Inflammatory macrophage (primary cell): ENCODE data around the gene CENPF.
"Not testable (repeated sequence)": the region's sequence is repeated elsewhere in the genome, so short reads cannot be mapped to it uniquely, and the experiment has no call there.

ENCODE experiments used
- DNase-seq, 2 donors: peaks; one replicate each; pipeline ENCODE4 v3.0.0-alpha.2; 2020 to 2022
- total RNA-seq, 18 experiments: gene quantifications; one replicate each; lab custom pipeline; 2026; ENCODE audit warnings: mixed read lengths in 6 of 18, inconsistent platforms in 2 of 18; lab: John Stamatoyannopoulos, UW

Gene CENPF, protein sequence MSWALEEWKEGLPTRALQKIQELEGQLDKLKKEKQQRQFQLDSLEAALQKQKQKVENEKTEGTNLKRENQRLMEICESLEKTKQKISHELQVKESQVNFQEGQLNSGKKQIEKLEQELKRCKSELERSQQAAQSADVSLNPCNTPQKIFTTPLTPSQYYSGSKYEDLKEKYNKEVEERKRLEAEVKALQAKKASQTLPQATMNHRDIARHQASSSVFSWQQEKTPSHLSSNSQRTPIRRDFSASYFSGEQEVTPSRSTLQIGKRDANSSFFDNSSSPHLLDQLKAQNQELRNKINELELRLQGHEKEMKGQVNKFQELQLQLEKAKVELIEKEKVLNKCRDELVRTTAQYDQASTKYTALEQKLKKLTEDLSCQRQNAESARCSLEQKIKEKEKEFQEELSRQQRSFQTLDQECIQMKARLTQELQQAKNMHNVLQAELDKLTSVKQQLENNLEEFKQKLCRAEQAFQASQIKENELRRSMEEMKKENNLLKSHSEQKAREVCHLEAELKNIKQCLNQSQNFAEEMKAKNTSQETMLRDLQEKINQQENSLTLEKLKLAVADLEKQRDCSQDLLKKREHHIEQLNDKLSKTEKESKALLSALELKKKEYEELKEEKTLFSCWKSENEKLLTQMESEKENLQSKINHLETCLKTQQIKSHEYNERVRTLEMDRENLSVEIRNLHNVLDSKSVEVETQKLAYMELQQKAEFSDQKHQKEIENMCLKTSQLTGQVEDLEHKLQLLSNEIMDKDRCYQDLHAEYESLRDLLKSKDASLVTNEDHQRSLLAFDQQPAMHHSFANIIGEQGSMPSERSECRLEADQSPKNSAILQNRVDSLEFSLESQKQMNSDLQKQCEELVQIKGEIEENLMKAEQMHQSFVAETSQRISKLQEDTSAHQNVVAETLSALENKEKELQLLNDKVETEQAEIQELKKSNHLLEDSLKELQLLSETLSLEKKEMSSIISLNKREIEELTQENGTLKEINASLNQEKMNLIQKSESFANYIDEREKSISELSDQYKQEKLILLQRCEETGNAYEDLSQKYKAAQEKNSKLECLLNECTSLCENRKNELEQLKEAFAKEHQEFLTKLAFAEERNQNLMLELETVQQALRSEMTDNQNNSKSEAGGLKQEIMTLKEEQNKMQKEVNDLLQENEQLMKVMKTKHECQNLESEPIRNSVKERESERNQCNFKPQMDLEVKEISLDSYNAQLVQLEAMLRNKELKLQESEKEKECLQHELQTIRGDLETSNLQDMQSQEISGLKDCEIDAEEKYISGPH (N-terminal part only)
- total RNA-seq, result 15.4 to 205 (median 72.6) reads per million in 18 experiments

DNA sequence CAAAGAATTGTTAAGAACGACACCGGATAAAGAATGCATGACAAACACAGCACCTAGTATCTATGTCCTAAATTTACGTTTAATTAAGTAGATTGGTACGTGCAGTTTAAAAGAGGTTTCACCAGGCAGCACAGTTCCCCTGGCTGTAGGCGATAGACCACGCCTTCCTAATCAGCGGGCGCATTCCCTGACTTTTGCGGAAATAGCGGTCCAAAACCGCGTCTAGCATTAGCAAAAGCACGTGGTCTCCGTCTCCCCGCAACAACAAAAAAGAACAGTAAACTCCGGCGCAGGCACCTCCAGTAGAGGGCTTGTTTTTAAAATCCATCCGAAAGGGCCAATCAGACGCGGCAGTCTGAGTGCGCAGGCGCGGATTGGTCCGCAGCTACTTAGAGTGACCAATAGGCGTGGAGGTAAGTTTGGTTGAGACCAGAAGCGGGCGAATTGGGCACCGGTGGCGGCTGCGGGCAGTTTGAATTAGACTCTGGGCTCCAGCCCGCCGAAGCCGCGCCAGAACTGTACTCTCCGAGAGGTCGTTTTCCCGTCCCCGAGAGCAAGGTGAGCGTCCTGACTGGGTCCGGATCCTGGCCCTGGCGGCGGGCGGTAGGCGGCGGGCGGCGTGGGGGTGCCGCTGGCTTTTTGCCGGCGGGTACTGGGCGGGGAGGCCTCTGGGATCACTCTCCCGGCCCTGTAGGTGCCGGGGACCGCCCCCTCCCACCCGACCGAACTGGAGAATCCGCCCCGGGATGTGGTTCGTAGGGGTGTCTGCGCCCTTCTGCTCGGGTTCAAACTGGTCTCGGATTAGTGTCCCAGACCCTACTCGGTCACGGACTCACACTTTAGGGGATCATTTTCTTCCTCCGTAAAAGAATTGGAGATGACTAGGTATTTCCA is at the start of gene CENPF:
Gene CENPF, plus strand, starts transcription at position 432 of the 894 bp plus-strand sequence. CDS start 10,560 bp downstream, outside the sequence.
- peak; percentile 98 to 99 for DNase-seq

DNA sequence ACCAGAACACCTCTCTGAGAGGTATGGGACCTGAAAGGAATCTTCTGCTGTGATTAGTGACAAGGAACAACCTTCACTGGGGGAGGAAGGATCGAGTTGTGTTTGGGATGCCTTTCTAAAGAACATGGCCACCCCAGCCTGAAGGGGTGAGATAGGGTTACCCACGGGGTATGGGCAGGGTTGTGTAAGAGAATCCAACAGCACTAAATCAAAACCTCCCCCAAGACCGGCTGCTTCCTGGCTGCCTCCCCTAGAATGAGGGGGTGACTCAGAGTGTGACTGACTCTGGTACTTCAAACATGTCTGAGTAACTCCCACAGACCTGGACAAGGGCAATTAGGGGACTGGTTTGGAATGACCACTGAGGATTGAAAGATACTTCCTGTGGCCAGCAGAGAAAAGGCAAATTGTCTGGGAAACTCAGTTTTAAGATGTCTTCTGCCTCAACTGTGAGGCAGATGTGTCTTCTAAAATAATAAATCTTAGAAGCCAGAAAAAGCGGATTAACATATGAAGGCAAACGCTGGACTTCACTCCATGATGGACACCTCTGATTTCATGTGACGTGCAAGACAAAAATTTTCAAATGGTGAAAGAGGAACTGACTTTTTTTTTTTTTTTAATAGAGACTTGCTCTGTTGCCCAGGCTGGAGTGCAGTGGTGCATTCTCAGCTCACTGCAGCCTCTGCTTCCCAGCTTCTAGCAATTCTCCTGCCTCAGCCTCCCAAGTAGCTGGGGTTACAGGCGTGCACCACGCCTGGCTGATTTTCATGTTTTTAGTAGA is 44.9 kb upstream of the CENPF start:
- DNase-seq, result no peak

DNA sequence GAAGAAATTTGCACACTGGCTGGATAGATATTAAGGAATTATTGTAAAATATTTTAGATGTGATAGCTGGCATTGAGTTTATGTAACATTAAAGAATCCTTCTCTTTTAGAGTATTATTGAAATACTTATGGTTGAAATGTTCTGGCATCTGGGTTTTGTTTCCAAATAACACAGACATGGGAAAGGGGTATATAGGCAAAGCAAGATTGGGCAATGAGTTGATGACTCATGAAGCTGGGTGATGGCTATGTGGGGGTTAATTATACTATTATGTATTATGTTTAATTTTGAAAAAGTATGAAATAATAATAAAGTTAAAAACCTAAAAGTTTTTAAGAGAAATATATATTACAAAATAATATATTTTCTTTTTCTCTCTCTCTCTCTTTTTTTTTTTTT is 39.1 kb upstream of the CENPF start:
- no peak for DNase-seq

DNA sequence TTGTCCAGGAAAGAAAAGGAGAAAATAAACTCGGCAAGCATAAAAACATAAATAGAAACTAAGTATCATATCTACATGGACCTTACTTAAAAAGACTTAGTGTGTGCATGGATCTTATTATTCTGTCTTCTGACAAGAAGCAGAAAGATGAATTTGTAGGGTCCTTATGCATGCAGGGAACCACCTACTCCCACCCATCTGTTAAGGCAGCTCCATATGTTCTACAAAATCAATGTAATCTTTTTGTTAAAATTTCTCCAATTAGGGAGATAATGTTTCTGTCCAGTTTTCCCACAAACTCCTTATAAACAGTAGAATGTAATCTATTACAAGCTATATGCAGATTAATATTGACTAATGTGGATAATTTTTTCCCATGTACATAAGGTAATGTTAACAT is 37.7 kb upstream of the CENPF start:
- DNase-seq, result no peak

DNA sequence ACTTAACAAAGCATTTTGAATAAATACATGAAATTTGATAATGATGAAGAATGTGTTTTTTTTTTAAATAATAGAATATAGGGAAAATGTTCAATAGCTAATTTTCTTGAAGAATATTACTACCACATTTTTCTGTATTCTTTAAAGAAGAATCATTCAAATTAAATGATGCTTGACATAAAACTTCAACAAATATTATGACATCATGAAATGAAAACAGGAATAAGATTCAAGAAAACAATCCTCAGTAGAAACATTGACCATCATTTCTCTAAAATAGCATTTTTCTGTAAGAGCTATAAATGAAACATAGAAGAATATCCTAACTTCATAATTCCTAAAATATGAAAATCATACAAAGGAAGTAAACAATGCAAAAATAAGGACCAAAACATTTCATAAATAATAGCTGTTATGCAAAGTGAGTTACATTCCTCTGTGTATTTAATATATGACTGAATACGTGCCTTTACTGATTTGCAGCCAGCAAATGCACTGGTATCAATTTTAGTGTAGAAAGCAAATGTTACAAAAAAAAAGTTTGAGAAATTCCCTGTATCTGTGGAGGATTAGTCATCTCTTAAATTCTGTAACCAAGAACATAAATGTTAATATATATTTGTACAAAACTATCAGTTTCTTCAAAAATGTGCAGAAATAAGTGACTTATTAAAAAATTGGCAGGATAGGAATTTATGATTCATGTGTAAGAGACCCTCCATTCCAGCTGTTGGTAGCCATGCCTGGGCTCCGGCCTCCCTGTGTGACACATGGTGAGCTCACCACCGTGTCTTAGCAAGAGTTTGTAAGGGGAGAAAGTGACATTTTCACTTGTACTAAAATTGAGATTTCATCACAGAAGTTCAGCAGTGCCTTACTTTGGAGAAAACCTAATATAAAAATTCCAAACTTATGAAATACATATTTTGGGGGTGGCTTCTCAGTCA is 36.6 kb upstream of the CENPF start:
- no peak for DNase-seq

DNA sequence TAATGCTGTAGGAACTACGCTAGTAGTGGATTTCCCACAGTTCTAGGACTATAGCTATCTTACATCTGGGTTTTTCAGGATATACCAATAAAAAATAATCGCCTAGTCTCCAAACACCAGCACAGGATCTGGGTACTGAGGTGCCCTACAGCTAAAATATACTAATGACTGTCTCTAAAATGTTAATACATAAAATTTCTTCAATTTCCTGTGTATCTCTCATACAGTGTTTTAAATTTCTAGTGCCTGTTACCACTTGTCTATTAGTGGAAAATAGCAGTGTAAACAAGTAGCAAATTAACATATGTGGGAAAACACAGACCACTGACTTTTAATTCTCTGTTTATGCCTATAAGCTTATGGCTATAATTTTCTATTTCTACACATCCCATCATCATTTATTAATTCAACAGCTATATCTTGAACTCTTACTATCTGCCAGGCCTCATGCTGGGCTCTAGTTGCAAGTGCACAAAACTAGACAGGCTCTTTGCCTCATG is 35.5 kb upstream of the CENPF start:
- DNase-seq, result no peak

DNA sequence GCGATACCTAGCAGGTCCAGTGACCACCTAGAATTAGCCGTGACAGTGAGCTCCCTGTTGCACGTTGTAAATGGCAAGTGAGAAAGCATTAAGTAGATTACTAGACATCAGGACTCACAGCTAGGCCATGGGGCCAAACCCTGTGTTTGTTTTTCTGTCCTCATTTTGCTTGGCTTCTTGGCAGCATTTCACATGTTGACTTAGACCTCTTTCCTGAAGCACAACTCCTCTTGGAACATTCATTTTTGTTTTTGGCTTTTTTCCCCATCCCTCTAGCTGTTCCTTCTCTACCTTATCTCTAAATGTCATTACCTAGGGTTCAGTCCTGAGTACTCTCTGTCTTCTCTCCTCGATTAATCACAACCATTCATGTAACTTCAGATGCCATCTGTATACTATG is 34.7 kb upstream of the CENPF start:
- DNase-seq, result no peak

DNA sequence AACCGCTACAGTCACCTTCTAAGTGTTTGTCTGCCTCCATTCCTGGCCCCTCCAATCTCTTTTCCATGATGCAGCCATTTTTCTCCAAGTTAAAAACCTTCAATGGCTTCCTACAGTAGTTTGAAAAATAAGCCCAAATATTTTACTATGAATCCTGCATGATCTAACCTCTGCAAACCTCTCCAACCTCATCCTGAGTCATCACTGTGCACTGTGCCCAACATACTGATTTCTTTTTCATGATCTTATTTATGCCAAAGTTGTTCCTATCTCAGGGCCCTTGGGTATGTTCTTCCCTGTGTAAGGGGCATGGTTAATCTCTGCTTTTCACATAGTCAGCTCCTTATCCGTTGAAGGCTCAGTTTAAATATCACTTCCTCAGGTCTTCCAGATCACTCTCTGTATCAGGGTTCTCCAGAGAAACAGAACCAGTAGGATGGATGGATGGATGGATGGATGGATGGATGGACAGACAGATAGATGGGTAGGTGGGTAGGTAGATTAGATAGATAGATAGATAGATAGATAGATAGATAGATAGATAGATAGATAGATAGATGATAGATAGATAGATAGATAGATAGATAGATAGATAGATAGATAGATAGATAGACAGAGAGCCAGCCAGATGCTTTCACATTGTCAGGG is 33.5 kb upstream of the CENPF start:
- no peak for DNase-seq

DNA sequence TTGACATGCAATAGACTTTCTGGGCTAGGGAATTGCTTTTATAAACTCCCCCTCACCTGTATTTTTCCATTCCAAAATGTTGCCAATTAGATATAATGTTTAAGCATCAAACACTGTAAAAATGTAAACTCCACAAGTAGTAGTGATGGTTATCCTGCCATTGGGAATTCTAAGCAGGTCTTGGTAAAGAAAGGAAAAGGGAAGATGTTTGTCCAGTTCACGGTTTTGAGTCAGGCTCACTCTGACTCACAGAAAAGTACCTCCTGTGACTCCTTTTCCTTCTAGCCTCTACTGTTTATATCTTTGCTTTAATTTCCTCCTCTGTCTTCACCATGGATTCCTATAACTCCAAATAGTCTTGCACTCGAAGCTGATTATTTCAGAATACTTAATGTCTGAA is 32.6 kb upstream of the CENPF start:
- no peak for DNase-seq

DNA sequence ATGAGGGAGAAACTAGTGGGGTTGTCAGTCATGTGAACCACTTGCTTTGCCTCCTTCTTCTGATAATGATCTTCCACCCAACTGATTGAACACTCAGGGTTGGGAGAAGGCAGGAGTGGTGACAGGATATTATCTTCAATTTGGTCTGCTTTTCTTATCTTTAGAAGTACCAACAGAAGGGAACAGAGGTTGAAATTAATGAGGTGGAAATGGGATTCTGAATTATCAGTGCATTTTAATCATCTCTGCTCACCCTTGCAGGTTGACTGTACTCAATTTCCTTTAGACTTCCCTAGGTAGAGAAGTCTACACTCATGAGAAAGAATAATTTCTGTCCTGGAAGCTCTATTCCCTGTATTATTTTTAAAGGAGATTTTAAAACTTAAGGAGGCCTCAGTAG is 31.7 kb upstream of the CENPF start:
- DNase-seq, result no peak

DNA sequence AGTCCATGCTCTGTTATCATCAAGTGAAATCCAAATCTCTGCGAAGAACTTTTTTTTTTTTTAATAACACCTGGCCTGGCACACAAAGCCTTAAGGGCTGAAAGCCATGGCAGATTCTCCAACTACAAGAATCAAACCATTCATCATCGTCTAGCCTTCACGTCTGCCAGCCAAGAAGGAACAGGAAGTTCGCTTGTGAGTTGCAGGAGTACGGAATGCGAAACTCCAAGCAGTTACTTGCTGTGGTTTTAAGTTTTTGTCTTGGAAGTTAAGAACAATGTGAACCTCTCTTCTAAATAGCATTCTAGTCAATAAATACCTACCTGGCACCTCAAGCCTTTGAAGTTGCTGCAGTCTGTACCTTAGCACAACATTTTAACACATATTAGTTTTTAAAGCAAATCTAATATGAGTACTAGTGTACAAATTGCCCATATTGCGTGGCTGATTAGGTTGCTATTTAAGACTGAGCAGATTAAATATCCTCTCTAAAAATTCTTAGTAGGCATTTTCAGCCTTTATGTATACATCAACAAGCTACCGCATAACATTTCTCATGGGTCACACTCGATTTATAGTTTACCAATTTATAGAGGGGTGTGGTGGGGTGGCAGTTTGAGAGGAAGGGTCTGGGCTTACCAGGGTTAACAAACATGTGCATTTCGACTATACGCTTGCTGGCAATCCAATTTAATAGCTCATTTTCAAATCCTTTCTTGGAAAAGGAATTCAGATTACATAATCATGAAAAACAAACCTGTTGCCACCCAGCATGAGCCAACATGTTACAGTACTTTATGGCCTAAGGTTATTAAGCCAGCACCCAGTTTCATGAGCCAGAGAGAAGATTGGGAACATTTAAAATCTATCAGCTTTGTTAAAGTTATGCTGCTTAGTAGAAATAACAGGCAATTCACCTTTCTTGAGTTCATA is 29.3 kb upstream of the CENPF start:
- DNase-seq, result no peak

DNA sequence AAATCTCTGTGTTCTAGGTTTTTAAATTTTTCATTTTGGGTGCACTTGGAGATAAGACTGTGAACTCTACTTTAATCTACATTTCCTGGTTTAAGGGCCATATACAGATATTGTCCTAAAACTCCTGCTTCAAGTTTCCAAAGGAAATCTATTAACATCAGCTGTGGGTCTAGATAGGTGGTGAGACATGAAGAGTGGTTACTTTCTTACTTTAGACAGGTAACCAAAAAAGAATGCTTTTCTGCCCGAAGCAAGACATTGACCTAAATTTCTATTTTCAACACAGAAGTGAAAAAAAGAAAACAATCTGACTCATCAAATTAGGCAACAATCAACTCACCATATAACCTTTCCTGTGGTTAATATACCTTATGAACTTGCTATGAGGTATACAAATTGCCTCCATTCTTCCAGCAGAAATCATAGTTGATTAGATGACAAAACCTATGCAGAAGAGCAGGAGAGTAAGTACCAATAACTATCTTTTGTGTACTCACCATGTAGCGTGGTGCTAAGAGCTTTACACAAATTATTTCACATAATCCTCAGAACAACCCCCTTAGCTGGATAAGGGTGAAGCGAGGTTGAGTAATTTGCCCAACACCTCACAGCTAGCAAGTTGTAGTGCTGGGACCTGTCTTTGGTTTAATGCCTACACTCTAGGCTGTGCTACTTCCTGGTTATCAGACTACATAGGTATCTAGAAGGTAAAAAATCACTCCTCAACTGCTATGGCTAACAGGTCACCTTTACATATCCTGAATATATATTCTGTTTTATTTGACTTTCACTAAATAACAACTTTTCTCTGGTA is 28.2 kb upstream of the CENPF start:
- DNase-seq, result no peak

DNA sequence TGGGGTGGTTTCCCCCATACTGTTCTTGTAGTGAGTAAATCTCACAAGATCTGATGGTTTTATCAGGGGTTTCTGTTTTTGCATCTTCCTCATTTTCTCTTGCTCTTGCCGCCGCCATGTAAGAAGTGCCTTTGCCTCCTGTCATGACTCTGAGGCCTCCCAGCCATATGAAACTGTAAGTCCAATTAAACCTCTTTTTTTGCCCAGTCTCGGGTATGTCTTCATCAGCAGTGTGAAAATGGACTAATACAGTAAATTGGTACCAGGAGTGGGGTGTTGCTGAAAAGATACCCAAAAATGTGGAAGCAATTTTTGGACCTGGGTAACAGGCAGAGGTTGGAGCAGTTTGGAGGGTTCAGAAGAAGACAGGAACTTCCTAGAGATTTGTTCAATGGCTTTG is 26.9 kb upstream of the CENPF start:
- DNase-seq, result not testable (repeated sequence)

DNA sequence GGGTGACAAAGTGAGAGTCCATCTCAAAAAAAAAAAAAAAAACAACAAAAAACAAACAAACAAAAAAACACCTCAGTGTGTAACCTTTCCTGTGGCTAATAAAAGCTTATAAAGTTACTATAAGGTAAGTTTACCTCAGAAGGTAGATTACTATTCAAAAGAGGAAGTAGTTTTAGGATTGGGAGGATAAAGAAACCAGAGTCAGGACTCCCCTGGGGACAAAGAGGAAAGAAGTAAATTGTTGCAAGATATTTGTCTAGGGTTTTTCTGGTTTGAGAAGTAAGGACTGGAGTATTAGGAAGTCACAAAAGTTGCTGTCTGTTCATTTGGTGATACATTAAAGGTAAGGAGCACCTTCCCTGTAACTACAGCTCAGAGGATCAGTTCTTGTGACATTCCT is 23.8 kb upstream of the CENPF start:
- no peak for DNase-seq

DNA sequence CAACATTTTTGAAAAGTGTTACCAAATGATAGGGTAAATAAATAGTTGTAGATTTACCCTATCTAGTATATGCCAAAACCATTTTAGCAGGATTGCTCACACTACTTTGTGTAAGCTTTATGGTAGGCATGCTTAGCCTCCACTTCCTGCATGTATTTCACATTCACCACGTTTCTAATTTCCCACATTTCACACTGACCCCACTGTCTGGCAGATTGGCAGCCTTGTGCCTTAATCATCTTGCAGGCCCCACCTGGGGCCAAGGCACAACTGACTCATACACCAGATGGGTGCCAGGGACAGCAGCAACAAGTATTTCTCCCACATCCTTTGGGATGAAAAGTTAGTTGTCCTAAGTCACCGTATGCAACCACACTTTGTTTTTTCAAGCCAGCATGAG is 21.2 kb upstream of the CENPF start:
- no peak for DNase-seq

DNA sequence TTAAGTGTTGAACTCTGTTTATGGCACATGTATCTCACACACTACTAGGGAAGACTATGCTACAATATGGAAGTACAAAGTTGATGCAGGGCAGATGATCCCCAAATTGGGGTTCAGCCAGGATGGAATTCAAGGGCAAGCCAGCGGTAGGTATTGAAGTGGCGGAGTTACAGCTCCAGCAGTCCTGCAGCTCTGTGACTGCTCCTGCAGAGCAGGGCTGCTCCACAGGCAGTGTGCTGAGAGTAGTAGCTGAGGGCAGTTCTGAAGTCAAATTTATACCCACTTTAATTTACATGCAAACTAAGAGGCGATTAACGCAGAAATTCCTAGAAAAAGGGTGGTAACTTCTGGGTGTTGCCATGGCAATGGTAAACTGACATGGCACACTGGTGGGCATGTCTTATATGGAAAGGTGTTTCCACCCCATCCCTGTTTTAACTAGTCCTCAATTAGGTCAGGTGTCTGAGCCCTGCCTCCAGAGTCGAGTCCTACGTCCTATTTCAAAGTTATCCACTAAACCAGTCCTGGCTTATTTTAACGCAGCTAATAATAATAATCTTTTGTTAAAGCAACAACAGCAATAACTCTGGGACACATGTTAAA is 20.6 kb upstream of the CENPF start:
- no peak for DNase-seq
